ENCODE measurements around the gene HAPSTR1. TPM values are rescaled to one million over a fixed set of nuclear protein-coding genes. Genes with fewer than 3 reads are reported as not detected.

The HAPSTR1 gene
- total and polyA plus RNA-seq, 2 of the 13 experiments (the other 11 are each of a cell fraction or from before 2014, with no cell fraction given): 25.2 to 83.2 TPM

- ATAC-seq (no peak), FAIRE-seq (no peak), DNase-seq (ENCODE audit: low spot score) (no peak)
- H3K4me1 ChIP-seq (ENCODE audit: insufficient read depth, low read length): peaks cover 30% of the 10 kb centered on the region
- H3K79me2 ChIP-seq (ENCODE audit: insufficient read depth, low read length): no peaks in the 10 kb centered on the region
- 8% methylated on average over 6 of the region's 6 CpGs for WGBS (ENCODE audit: low lambda C conversion rate)
- peak overlapping the region; percentile 27; the same call in 1 of the 2 replicates for H3K9ac ChIP-seq (ENCODE audit: insufficient read depth, low read depth, low read length)
- no peaks in the 10 kb centered on the region for H3K36me3 ChIP-seq (replicated peaks in 1 of 2; ENCODE audit: control insufficient read depth in 1 of 2, insufficient read depth in 2 of 2, low read length in 2 of 2)
- intact Hi-C loops (cut with micrococcal nuclease; ENCODE audit: unreplicated experiment) (no loop called here), in situ Hi-C loops (cut with HindIII; ENCODE audit: extremely low pct_ligation_motif_present, low pct_unique_long_range_greater_than_20kb) (no loop called here)
- no peaks in the 10 kb centered on the region for H3K9me3 ChIP-seq (ENCODE audit: low read length)
- peak overlapping the region; percentile 95 for H2AFZ ChIP-seq (ENCODE audit: low read length)
- ChIA-PET CTCF (ENCODE audit: low intra/inter-chr PET ratio, low total read pairs) (no interaction called here), POLR2A (interaction anchor here (3.8 kb wide), 1 partner anchor 19 kb away, joined by 26 read pairs; the partner anchor contains the start of gene HAPSTR1)
- no peaks in the 10 kb centered on the region for H3K27me3 ChIP-seq (ENCODE audit: control insufficient read depth in 1 of 2, insufficient read depth in 2 of 2, low read length in 2 of 2)
- peak overlapping the region in 1 of 3 experiments; percentile 24; a peak in 1 of 6 replicates for H3K4me3 ChIP-seq (replicated peaks in 1 of 3; ENCODE audit: insufficient read depth in 1 of 3, low read depth in 2 of 3, low read length in 3 of 3)
- H3K4me2 ChIP-seq (ENCODE audit: low read depth, low read length): peak overlapping the region; percentile 62
- no peaks in the 10 kb centered on the region for H4K20me1 ChIP-seq (ENCODE audit: insufficient read depth, low read length)
- no peak overlapping the region for H3K27ac ChIP-seq (ENCODE audit: extremely low read length, insufficient read depth, low read length)
- no TSS peak for BruUV-seq (replicated peaks)
- no peak for TF ChIP-seq ZNF83 (CRISPR knock-in tag; IDR thresholded peaks at IDR 0.05; ENCODE audit: borderline replicate concordance)
- no peak for TF ChIP-seq DBP (CRISPR knock-in tag; IDR thresholded peaks at IDR 0.05; ENCODE audit: not compliant biosample characterization)
- TF ChIP-seq ZNF720 (CRISPR knock-in tag; IDR thresholded peaks at IDR 0.05): no peak
- no peak for TF ChIP-seq ZNF704 (CRISPR knock-in tag; IDR thresholded peaks at IDR 0.05; ENCODE audit: borderline replicate concordance)
- no peak for TF ChIP-seq ZSCAN25 (CRISPR knock-in tag; IDR thresholded peaks at IDR 0.05)
- no peak for TF ChIP-seq ZNF264 (CRISPR knock-in tag; IDR thresholded peaks at IDR 0.05)
- no peak for TF ChIP-seq ZBTB34 (CRISPR knock-in tag; IDR thresholded peaks at IDR 0.05)
- no peak for TF ChIP-seq SRSF9 (IDR thresholded peaks at IDR 0.05; ENCODE audit: borderline replicate concordance, insufficient read depth, low read depth, low read length, poor library complexity, severe bottlenecking)
- no peak for TF ChIP-seq ZNF512B (CRISPR knock-in tag; IDR thresholded peaks at IDR 0.05; ENCODE audit: borderline replicate concordance)
- no peak for TF ChIP-seq CREM (IDR thresholded peaks at IDR 0.05)
- no peak for TF ChIP-seq CREM (CRISPR knock-in tag; IDR thresholded peaks at IDR 0.05)
- TF ChIP-seq MXI1 (IDR thresholded peaks at IDR 0.05; ENCODE audit: borderline replicate concordance, low read depth, low read length): no peak
- TF ChIP-seq GPBP1L1 (CRISPR knock-in tag; IDR thresholded peaks at IDR 0.05): no peak
- TF ChIP-seq PTBP1 (IDR thresholded peaks at IDR 0.05; ENCODE audit: low read depth, low read length, poor library complexity, severe bottlenecking): no peak
- TF ChIP-seq ZMYM4 (CRISPR knock-in tag; IDR thresholded peaks at IDR 0.05): no peak
- no peak for TF ChIP-seq ZFP37 (CRISPR knock-in tag; IDR thresholded peaks at IDR 0.05; ENCODE audit: borderline replicate concordance)
- no peak for TF ChIP-seq ZKSCAN8 (CRISPR knock-in tag; IDR thresholded peaks at IDR 0.05; ENCODE audit: borderline replicate concordance)
Measured at GRCh38 chr16:9072806-9073341, 18.6 kb upstream of the HAPSTR1 start.
